HG03066 (cell line): ENCODE results near the gene DRD2.

ENCODE experiments used
- ATAC-seq: cut with Tn5 transposase; IDR thresholded peaks from one replicate; pipeline ENCODE4 v1.9.1; 2021; ENCODE audit warnings: low read depth; ENCODE audit not compliant: unreplicated experiment

DRD2 gene

DNA sequence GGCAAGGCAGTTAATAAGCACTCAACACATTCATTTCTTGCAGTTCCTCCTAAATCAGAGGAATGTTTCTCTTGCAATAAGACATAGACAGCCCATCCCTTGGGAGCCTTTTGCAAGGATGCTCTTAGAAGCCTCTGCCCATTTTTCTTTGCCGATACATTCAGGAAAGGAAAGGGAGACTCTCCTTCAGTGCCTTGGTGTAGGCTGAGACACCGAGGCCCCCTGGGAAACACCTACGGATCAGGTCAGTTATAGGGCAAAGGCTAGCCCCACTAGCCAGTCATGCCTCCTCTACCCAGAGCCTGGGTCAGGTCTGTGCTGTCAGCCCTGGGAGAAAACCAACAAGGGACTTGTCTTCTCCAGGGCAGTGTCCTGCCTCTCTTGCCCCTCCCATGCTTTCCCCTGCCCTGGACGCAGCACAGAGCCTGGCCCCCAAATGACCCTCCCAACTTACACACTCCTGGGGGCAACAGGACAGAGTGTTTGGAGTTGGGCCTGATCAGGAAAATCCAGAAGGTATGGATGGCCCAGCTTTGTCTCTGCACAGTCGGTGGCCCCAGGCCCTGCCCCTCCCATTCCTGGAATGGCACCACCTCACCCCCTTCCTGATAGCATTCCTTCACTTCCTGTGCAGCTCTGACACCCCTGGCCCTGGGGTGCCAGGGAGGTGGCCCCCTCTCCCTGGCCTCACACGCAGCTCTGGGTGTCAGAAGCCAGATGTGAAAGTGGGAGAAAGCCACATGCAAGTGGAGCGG, 69.3 kb downstream of the DRD2 start:
- ATAC-seq, result no peak

GRCh38 chr11:113404859-113405430, 70.3 kb downstream of the DRD2 start:
- no peak for ATAC-seq

GRCh38 chr11:113401718-113402117, 73.5 kb downstream of the DRD2 start:
- ATAC-seq, result no peak

GRCh38 chr11:113400631-113401230, 74.5 kb downstream of the DRD2 start:
- no peak for ATAC-seq

- ATAC-seq, result no peak
Measured at GRCh38 chr11:113398669-113399430, 76.3 kb downstream of the DRD2 start.

DNA sequence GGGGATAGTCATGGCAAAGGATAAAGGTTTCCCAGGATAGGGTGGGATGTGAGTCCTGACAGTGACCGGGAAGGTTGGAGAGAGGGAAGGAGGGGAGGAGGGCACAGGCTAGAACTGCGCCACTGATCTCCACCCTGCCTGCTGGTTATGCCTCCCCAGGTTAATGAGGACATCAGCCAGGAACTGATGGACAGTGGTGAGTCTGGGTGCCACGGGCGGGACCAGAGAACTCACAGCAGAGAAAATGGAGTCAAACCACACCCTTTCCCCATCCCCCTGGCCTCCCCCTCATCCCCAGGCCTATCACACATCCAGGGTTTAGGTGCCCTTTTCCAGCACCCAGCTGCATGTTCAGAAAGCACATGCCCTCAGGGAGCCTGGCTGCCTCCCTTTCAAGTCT, 77.4 kb downstream of the DRD2 start:
- no peak for ATAC-seq

DNA sequence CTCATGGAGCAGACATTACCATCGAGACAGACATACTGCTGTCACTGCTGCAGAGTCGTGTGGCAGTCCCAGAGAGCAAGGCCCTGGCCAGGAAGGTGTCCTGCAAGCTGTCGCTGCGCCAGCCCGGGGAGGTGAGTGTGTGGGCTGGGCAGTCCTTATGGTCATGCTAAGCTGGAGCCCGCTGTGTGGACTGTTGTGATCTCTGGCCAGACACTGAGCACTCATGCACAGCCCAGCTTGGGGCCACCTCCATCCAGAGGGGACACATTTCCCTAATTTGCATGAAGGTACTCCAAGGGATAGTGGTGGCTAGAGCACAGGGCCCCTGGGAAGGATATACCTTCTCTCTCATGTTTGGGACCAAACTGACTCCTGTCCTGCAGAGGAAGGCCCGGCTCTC, 78.0 kb downstream of the DRD2 start:
- no peak for ATAC-seq

DNA sequence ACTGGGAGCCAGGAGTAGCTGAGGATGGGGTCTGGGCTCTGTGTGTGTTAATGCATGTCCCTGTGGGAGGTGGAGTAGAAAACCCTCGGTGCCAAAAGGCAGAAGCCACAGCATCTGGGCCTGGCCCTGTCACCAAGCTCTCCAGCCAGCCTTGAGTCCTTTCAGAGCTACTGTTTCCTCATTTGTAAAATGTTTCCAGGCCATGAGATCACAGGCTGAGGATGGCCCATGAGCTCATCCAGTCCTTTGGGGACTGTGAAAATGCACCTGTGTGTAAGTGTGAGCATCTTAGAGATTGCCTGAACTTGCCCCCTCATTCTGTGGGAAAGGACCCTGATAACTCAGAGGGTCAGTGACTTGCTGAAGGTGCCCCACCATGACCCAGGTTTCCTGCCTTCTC, 78.5 kb downstream of the DRD2 start:
- ATAC-seq, result no peak

DNA sequence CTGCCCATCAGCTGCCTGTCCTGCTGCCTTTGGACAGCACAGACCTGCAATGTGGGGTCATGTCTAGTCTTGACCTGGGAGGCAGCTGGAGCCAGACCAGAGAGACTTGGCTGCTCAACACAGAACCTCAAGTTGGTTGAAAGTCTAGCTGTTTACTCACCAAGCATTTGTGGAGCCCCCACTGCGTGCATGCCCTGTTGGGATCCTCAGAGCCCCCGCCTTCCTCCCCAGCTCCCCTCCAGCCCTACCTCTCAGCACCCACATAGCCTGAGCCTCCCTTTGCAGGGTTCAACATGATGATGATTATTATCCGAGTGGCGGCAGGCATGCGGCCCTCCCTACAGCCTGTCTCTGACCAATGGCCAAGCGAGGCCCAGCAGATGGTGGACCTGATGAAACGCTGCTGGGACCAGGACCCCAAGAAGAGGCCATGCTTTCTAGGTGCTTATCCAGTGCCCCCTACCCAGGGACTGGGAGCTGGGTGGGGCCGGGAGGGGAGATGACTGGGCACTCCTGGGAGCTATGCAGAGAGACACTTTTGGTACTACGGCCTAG, 79.3 kb downstream of the DRD2 start:
- no peak for ATAC-seq

DNA sequence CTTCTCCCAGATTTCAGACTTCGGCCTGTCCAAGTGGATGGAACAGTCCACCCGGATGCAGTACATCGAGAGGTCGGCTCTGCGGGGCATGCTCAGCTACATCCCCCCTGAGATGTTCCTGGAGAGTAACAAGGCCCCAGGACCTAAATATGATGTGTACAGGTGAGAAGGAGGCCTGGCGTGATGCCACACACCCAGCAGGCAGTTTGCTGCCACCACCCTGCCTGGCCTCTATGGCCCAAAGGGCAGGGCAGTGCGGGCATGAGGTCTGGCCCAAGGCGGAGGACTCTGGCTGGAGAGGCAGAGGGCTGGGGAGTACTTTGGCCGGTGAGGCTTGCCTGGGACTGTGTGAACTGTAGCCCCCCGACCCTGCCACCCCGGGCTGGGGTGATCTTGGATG, 80.3 kb downstream of the DRD2 start:
- ATAC-seq, result no peak

- no peak for ATAC-seq
Measured at GRCh38 chr11:113393501-113393985, 81.7 kb downstream of the DRD2 start.

GRCh38 chr11:113392236-113392921, 82.8 kb downstream of the DRD2 start:
- ATAC-seq, result no peak

GRCh38 chr11:113389272-113389671, 85.9 kb downstream of the DRD2 start:
- ATAC-seq, result no peak

- ATAC-seq, result no peak
Measured at GRCh38 chr11:113387605-113388211, 87.5 kb downstream of the DRD2 start, which contains the start of gene ANKK1. TSS of gene ANKK1 (plus strand) at chr11:113387779. CDS start at chr11:113387885, 106 bp downstream.

GRCh38 chr11:113386866-113387265, 88.3 kb downstream of the DRD2 start:
- no peak for ATAC-seq

DNA sequence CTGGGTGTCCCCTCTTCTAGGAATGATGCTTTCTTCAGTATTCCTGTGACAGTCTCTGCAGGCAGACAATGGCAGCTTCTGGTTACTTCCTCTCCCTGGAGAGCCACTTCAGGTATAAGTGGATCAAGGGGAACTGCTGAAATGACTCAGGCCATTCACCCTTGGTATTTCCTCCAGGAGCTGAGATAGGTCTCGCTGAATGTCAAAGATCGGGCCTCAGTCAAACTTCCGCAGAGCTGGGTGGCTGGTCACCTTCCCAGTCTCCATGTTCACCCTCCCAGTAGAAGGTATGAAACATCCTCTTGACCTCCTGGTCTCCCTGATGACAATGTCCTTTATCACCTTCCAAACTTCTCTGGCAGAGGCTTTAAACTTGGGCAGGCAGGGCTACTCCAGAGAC, 89.4 kb downstream of the DRD2 start:
- no peak for ATAC-seq

- no peak for ATAC-seq
Measured at GRCh38 chr11:113384551-113384950, 90.6 kb downstream of the DRD2 start.

- ATAC-seq, result no peak
Measured at GRCh38 chr11:113382121-113382520, 93.1 kb downstream of the DRD2 start.

- ATAC-seq, result no peak
Measured at GRCh38 chr11:113378692-113379091, 96.5 kb downstream of the DRD2 start.
